ENCODE results near the gene PXDC1. TPM values are rescaled to one million over a fixed set of nuclear protein-coding genes. Genes with fewer than 3 reads are reported as not detected.

Gene PXDC1
- total RNA-seq, 1 donor from 2014 or later = 60.5 TPM

- DNase-seq (ENCODE audit: low read depth in 2 of 2) = peak; percentile 74 to 88
These were observed 3.1 kb downstream of the PXDC1 start for GRCh38 chr6:3748208-3749066.

- no peak for DNase-seq (ENCODE audit: low read depth in 2 of 2)
These were observed 4.3 kb downstream of the PXDC1 start for GRCh38 chr6:3747100-3747737.

GRCh38 chr6:3746696-3747095, 4.8 kb downstream of the PXDC1 start:
- no peak for DNase-seq (ENCODE audit: low read depth in 2 of 2)

- no peak for DNase-seq (ENCODE audit: low read depth in 2 of 2)
These were observed 5.3 kb downstream of the PXDC1 start for GRCh38 chr6:3746119-3746691.

- no peak for DNase-seq (ENCODE audit: low read depth in 2 of 2)
These were observed 5.9 kb downstream of the PXDC1 start for GRCh38 chr6:3745566-3746118.

- DNase-seq (ENCODE audit: low read depth in 2 of 2) = no peak
These were observed 6.5 kb downstream of the PXDC1 start for GRCh38 chr6:3744901-3745470.

- peak in 1 of 2 donors; percentile 63 for DNase-seq (ENCODE audit: low read depth in 2 of 2)
These were observed 7.2 kb downstream of the PXDC1 start for GRCh38 chr6:3744211-3744900.

GRCh38 chr6:3743541-3743940, 8.0 kb downstream of the PXDC1 start:
- DNase-seq (ENCODE audit: low read depth in 2 of 2) = no peak

GRCh38 chr6:3742426-3743344, 8.8 kb downstream of the PXDC1 start:
- peak in 1 of 2 donors; percentile 81 for DNase-seq (ENCODE audit: low read depth in 2 of 2)

GRCh38 chr6:3742076-3742425, 9.5 kb downstream of the PXDC1 start:
- DNase-seq (ENCODE audit: low read depth in 2 of 2) = no peak

GRCh38 chr6:3741477-3741871, 10.0 kb downstream of the PXDC1 start:
- no peak for DNase-seq (ENCODE audit: low read depth in 2 of 2)

GRCh38 chr6:3740551-3741476, 10.7 kb downstream of the PXDC1 start:
- no peak for DNase-seq (ENCODE audit: low read depth in 2 of 2)

GRCh38 chr6:3739311-3739897, 12.1 kb downstream of the PXDC1 start:
- DNase-seq (ENCODE audit: low read depth in 2 of 2) = no peak

GRCh38 chr6:3738381-3739131, 13.0 kb downstream of the PXDC1 start:
- DNase-seq (ENCODE audit: low read depth in 2 of 2) = no peak

- DNase-seq (ENCODE audit: low read depth in 2 of 2) = no peak
These were observed 13.7 kb downstream of the PXDC1 start for GRCh38 chr6:3737831-3738210.

GRCh38 chr6:3737149-3737830, 14.2 kb downstream of the PXDC1 start:
- no peak for DNase-seq (ENCODE audit: low read depth in 2 of 2)

- DNase-seq (ENCODE audit: low read depth in 2 of 2) = no peak
These were observed 16.4 kb downstream of the PXDC1 start for GRCh38 chr6:3735029-3735605.

Data from dermis microvascular lymphatic vessel endothelial cell (primary cell).